Body of pancreas (tissue), 4 donors: Measurements from ENCODE around the gene GPLD1.

Source experiments
- CTCF ChIP-seq, 7 experiments: fragments of 450-650 bp in 4 of 7; fragments of 200-600 bp in 3 of 7; sonication (generic) in 3 of 7; IDR thresholded peaks; one replicate each; pipeline ENCODE4 v1.5.1; 2016 to 2019; ENCODE audit warnings: antibody characterized with exemption in 7 of 7
- POLR2A ChIP-seq, 3 donors: fragments of 450-650 bp; IDR thresholded peaks; one replicate each; pipeline ENCODE4 v1.6.1; 2016; ENCODE audit warnings: antibody characterized with exemption in 3 of 3, mild to moderate bottlenecking in 2 of 3

GRCh38 chr6:24486065-24486464, 3.3 kb downstream of the GPLD1 start:
- TF ChIP-seq CTCF (IDR thresholded peaks at IDR 0.05) (no peak), POLR2A (IDR thresholded peaks at IDR 0.05) (no peak)
